H1 (cell line): ENCODE measurements around the gene PLXNA3. TPM values are rescaled to one million over a fixed set of nuclear protein-coding genes. Genes with fewer than 3 reads are reported as not detected.

Experiments used
- CTCF ChIA-PET: fragments of 300-600 bp; sonication (Branson Sonifier 250); formaldehyde crosslinking; loops from one replicate; lab custom pipeline; 2021; ENCODE audit not compliant: partially characterized antibody; lab: Charles Lee
- POLR2A ChIA-PET: fragments of 300-600 bp; sonication (Branson Sonifier 250); formaldehyde crosslinking; loops from one replicate; lab custom pipeline; 2021; ENCODE audit warnings: inconsistent platforms; ENCODE audit not compliant: partially characterized antibody; lab: Charles Lee
- DNase-seq, 2 experiments: peaks; one replicate each; pipeline versions ENCODE4 v3.0.0 to v3.0.0-alpha.2; 2010 to 2022; ENCODE audit warnings: low spot score in 2 of 2, low read depth in 1 of 2, mixed read lengths in 1 of 2
- FAIRE-seq: peaks from 2 replicates; lab custom pipeline; 2011; peaks lifted over from hg19 to GRCh38; lab: Jason Lieb, UNC
- H2AFZ ChIP-seq: 2 replicates; pipeline ENCODE4 v1.8.1; 2012; ENCODE audit warnings: low read length, inconsistent platforms
- H2AK5ac ChIP-seq: 2 replicates; pipeline ENCODE4 v1.6.1; 2013; ENCODE audit warnings: low read depth, low read length
- H2BK120ac ChIP-seq: replicated peaks from 2 replicates; pipeline ENCODE3; 2013; ENCODE audit warnings: low read depth, low read length, inconsistent platforms
- H2BK12ac ChIP-seq: 2 replicates; pipeline ENCODE4 v1.6.1; 2013; ENCODE audit warnings: low read depth, low read length
- H2BK15ac ChIP-seq: 2 replicates; pipeline ENCODE4 v1.6.1; 2013; ENCODE audit warnings: low read length
- H2BK20ac ChIP-seq: 2 replicates; pipeline ENCODE4 v1.6.1; 2013; ENCODE audit warnings: low read length
- H2BK5ac ChIP-seq: 2 replicates; pipeline ENCODE4 v1.6.1; 2013; ENCODE audit warnings: low read depth, low read length
- H3K14ac ChIP-seq: 2 replicates; pipeline ENCODE4 v1.6.1; 2013; ENCODE audit warnings: inconsistent platforms; ENCODE audit not compliant: insufficient read length
- H3K18ac ChIP-seq: 2 replicates; pipeline ENCODE4 v1.6.1; 2013; ENCODE audit warnings: low read length; ENCODE audit errors: extremely low read depth
- H3K23ac ChIP-seq: 2 replicates; pipeline ENCODE4 v1.6.1; 2013; ENCODE audit warnings: inconsistent platforms; ENCODE audit not compliant: insufficient read length
- H3K23me2 ChIP-seq: 2 replicates; pipeline ENCODE4 v1.6.1; 2013; ENCODE audit warnings: low read depth, low read length
- H3K27ac ChIP-seq: 2 replicates; pipeline ENCODE4 v1.6.1; 2011; ENCODE audit warnings: low read depth, low read length, inconsistent platforms
- H3K27me3 ChIP-seq, 4 experiments: replicated peaks in 1 of 4; 1 replicate in 1 of 4; 2 replicates in 3 of 4; pipeline versions ENCODE4 v1.6.1 to v1.8.1; 2011 to 2013; ENCODE audit warnings: low read length in 3 of 4, mild to moderate bottlenecking in 3 of 4, inconsistent platforms in 2 of 4, mixed read lengths in 2 of 4, moderate library complexity in 1 of 4; ENCODE audit not compliant: control insufficient read depth in 3 of 4, insufficient read depth in 3 of 4; ENCODE audit errors: extremely low read depth in 1 of 4
- H3K36me3 ChIP-seq, 4 experiments: 2 replicates each; pipeline versions ENCODE4 v1.6.1 to v1.8.1; 2011 to 2013; ENCODE audit warnings: mild to moderate bottlenecking in 4 of 4, low read length in 3 of 4, moderate library complexity in 2 of 4, control low read depth in 1 of 4, inconsistent platforms in 1 of 4; ENCODE audit not compliant: insufficient read depth in 4 of 4, control insufficient read depth in 2 of 4
- H3K4ac ChIP-seq: replicated peaks from 2 replicates; pipeline ENCODE3; 2013; ENCODE audit warnings: low read length, low read depth, mixed read lengths, inconsistent platforms; ENCODE audit not compliant: insufficient read length
- H3K4me1 ChIP-seq, 4 experiments: replicated peaks in 1 of 4; 1 replicate in 1 of 4; 2 replicates in 3 of 4; pipeline versions ENCODE4 v1.6.1 to v1.8.1; 2011 to 2013; ENCODE audit warnings: low read length in 3 of 4, inconsistent platforms in 2 of 4, mixed read lengths in 1 of 4; ENCODE audit not compliant: insufficient read depth in 4 of 4, control insufficient read depth in 3 of 4
- H3K4me2 ChIP-seq, 2 experiments: 2 replicates each; pipeline versions ENCODE4 v1.6.1 to v1.8.1; 2011 to 2013; ENCODE audit warnings: low read depth in 2 of 2, low read length in 2 of 2, control low read depth in 1 of 2, inconsistent platforms in 1 of 2, mild to moderate bottlenecking in 1 of 2; ENCODE audit not compliant: insufficient read depth in 1 of 2
- H3K4me3 ChIP-seq, 4 experiments: fragments of 200-600, 300-600 bp in 1 of 4; sonication (generic), shearing (Covaris generic), sonication (Bioruptor Twin) in 1 of 4; 2 replicates each; pipeline versions ENCODE4 v1.5.1 to v1.8.1; 2011 to 2016; ENCODE audit warnings: low read length in 4 of 4, low read depth in 3 of 4, control low read depth in 2 of 4, inconsistent platforms in 2 of 4, mild to moderate bottlenecking in 2 of 4, mixed read lengths in 1 of 4, moderate library complexity in 1 of 4; ENCODE audit not compliant: insufficient read depth in 2 of 4; ENCODE audit errors: extremely low read depth in 1 of 4
- H3K56ac ChIP-seq: replicated peaks from 2 replicates; pipeline ENCODE3; 2013; ENCODE audit warnings: low read depth, mild to moderate bottlenecking, mixed read lengths, low read length, inconsistent platforms; ENCODE audit not compliant: insufficient read length
- H3K79me1 ChIP-seq: 2 replicates; pipeline ENCODE4 v1.6.1; 2013; ENCODE audit warnings: low read depth, low read length, control low read depth
- H3K79me2 ChIP-seq, 2 experiments: 2 replicates each; pipeline versions ENCODE4 v1.6.1 to v1.8.1; 2012 to 2013; ENCODE audit warnings: low read length in 2 of 2, mild to moderate bottlenecking in 2 of 2, inconsistent platforms in 1 of 2; ENCODE audit not compliant: insufficient read depth in 2 of 2, control insufficient read depth in 1 of 2
- H3K9ac ChIP-seq, 4 experiments: replicated peaks in 1 of 4; 1 replicate in 1 of 4; 2 replicates in 3 of 4; pipeline versions ENCODE4 v1.6.1 to v1.8.1; 2011 to 2013; ENCODE audit warnings: low read depth in 3 of 4, low read length in 3 of 4, control low read depth in 2 of 4, mild to moderate bottlenecking in 2 of 4, moderate library complexity in 2 of 4, inconsistent platforms in 1 of 4; ENCODE audit errors: extremely low read depth in 1 of 4
- H3K9me3 ChIP-seq, 2 experiments: 2 replicates each; pipeline versions ENCODE4 v1.6.1 to v1.8.1; 2012 to 2013; ENCODE audit warnings: mild to moderate bottlenecking in 2 of 2, moderate library complexity in 2 of 2, control low read depth in 1 of 2, inconsistent platforms in 1 of 2, low read depth in 1 of 2, low read length in 1 of 2, mixed read lengths in 1 of 2; ENCODE audit not compliant: insufficient read depth in 2 of 2
- H4K20me1 ChIP-seq, 2 experiments: replicated peaks in 1 of 2; 2 replicates each; pipeline versions ENCODE3 to v1.8.1; 2011 to 2013; ENCODE audit warnings: inconsistent platforms in 2 of 2, low read length in 2 of 2, mild to moderate bottlenecking in 1 of 2; ENCODE audit not compliant: insufficient read depth in 2 of 2, control insufficient read depth in 1 of 2
- H4K5ac ChIP-seq: 2 replicates; pipeline ENCODE4 v1.6.1; 2013; ENCODE audit warnings: low read length, low read depth, mixed read lengths, inconsistent platforms; ENCODE audit not compliant: insufficient read length
- H4K8ac ChIP-seq: 2 replicates; pipeline ENCODE4 v1.8.0; 2013; ENCODE audit warnings: mild to moderate bottlenecking, moderate library complexity, low read length, inconsistent platforms; ENCODE audit not compliant: insufficient read depth; ENCODE audit errors: extremely low read depth
- H4K91ac ChIP-seq: replicated peaks from 2 replicates; pipeline ENCODE3; 2013; ENCODE audit warnings: low read length, mixed read lengths, inconsistent platforms; ENCODE audit not compliant: insufficient read length
- ASH2L ChIP-seq: fragments of 200-600, 300-600 bp; sonication (generic); IDR thresholded peaks from one replicate; pipeline ENCODE4 v1.7.1; 2017; ENCODE audit warnings: low read length
- BACH1 ChIP-seq: IDR thresholded peaks from 2 replicates; pipeline ENCODE4 v1.6.1; 2012; ENCODE audit warnings: low read length, improper control_type of control experiment
- EP300 ChIP-seq, 2 experiments: IDR thresholded peaks; 1 replicate in 1 of 2; 2 replicates in 1 of 2; pipeline ENCODE4 v1.6.1; 2011 to 2012; ENCODE audit warnings: low read depth in 2 of 2, low read length in 2 of 2, mild to moderate bottlenecking in 2 of 2, borderline replicate concordance in 1 of 2, inconsistent platforms in 1 of 2, moderate library complexity in 1 of 2
- GTF2F1 ChIP-seq: IDR thresholded peaks from 2 replicates; pipeline ENCODE4 v1.6.1; 2012; ENCODE audit warnings: low read depth, low read length, improper control_type of control experiment, borderline replicate concordance
- JUND ChIP-seq: IDR thresholded peaks from 2 replicates; pipeline ENCODE4 v1.6.1; 2011; ENCODE audit warnings: mild to moderate bottlenecking, improper control_type of control experiment, low read length
- PHF8 ChIP-seq: fragments of 200-600 bp; sonication (generic); conservative IDR thresholded peaks from 2 replicates; pipeline ENCODE4 v1.7.1; 2012; ENCODE audit warnings: low read depth, mild to moderate bottlenecking, inconsistent platforms, low read length, moderate library complexity
- POU5F1 ChIP-seq: IDR thresholded peaks from 2 replicates; pipeline ENCODE4 v1.6.1; 2011; ENCODE audit warnings: low read depth, mild to moderate bottlenecking, low read length, moderate library complexity
- SAP30 ChIP-seq: fragments of 300-600 bp; sonication (generic); IDR thresholded peaks from 2 replicates; pipeline ENCODE4 v1.7.1; 2012; ENCODE audit warnings: low read length, moderate library complexity, mild to moderate bottlenecking, inconsistent platforms; ENCODE audit not compliant: insufficient read depth, insufficient replicate concordance
- SP1 ChIP-seq: IDR thresholded peaks from 2 replicates; pipeline ENCODE4 v1.6.1; 2011; ENCODE audit warnings: low read depth, low read length
- SP2 ChIP-seq: IDR thresholded peaks from 2 replicates; pipeline ENCODE4 v1.6.1; 2012; ENCODE audit warnings: mild to moderate bottlenecking, low read length, inconsistent platforms
- ZNF274 ChIP-seq: IDR thresholded peaks from 2 replicates; pipeline ENCODE4 v1.7.0; 2012; ENCODE audit warnings: low read length, borderline replicate concordance; ENCODE audit errors: extremely low read depth
- WGBS, 2 experiments: shearing (Covaris generic) in 1 of 2; methylation state at CpG; one replicate each; pipeline versions ENCODE4 v1.1.6 to v1.1.7; 2013 to 2015; ENCODE audit warnings: low lambda C conversion rate in 2 of 2, mixed read lengths in 2 of 2, inconsistent platforms in 1 of 2, low coverage in 1 of 2, missing lambda C conversion rate in 1 of 2; ENCODE audit not compliant: insufficient replicate concordance in 2 of 2, insufficient coverage in 1 of 2, insufficient read length in 1 of 2; ENCODE audit errors: extremely low coverage in 1 of 2, missing lambda C conversion rate in 1 of 2; 5-methylcytosine and 5-hydroxymethylcytosine counted together
- polyA plus RNA-seq, 7 experiments: library from polyadenylated mRNA; depleted of rRNA in 3 of 7; stranded (reverse) in 5 of 7; unstranded in 2 of 7; fragments of >200 nt in 5 of 7; fragments of 200-250 nt in 2 of 7; gene quantifications; 1 replicate in 5 of 7; 2 replicates in 1 of 7; 4 replicates in 1 of 7; pipeline versions ENCODE4 v1.2.1 to v1.2.3, GENCODE V29; 2011 to 2013; ENCODE audit warnings: missing spikeins in 2 of 7, mixed read lengths in 2 of 7
- total RNA-seq: library from RNA; stranded (reverse); fragmentation: NEBNext Ultra II Directional; extraction: Animal tissue kit (Norgen Biotek cat#: 25700); gene quantifications from 2 replicates; pipeline ENCODE4 v1.2.1, GENCODE V29; 2021
- TF ChIP-seq, protein P1 (sequence below): IDR thresholded peaks from 2 replicates; pipeline ENCODE4 v1.6.1; 2012; ENCODE audit warnings: low read length, inconsistent platforms

Gene PLXNA3
- total and polyA plus RNA-seq, 2 of the 8 experiments (the other 6 are each of a cell fraction or from before 2014, with no cell fraction given), result 10.7 to 18.2 TPM

DNA sequence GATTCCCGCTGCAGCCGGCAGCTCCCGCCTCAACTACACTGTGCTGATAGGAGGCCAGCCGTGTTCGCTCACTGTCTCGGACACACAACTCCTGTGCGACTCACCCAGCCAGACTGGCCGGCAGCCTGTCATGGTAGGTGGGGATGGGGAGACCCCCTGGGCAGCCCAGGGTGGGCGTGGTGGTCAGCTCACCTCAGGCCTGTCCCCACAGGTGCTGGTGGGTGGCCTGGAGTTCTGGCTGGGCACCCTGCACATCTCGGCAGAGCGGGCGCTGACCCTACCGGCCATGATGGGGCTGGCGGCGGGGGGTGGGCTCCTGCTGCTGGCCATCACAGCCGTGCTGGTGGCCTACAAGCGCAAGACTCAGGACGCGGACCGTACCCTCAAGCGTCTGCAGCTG is 9.5 kb downstream of the PLXNA3 start:
- Histone ChIP-seq H4K5ac (no peak overlapping the region), H3K4ac (no peak overlapping the region), H2BK5ac (no peak overlapping the region), H3K9ac (no peak overlapping the region), H3K36me3 (peaks cover 0 to 37% (median 7%) of the 10 kb centered on the region in 4 experiments; a peak in 6 of 8 replicates), H3K4me1 (no peaks in the 10 kb centered on the region), H2BK15ac (no peak overlapping the region), H2AK5ac (no peak overlapping the region), H2BK120ac (no peak overlapping the region), H3K14ac (no peak overlapping the region), H3K27ac (no peak overlapping the region), H2AFZ (no peak overlapping the region), H2BK12ac (no peak overlapping the region), H2BK20ac (no peak overlapping the region), H3K23ac (no peak overlapping the region), H4K8ac (no peak overlapping the region), H4K20me1 (no peaks in the 10 kb centered on the region)
- CTCF ChIA-PET, result no interaction called here
- 100% methylated on average over 7 of the region's 21 CpGs; no CpG with 5 or more reads in 1 of the 2 experiments for WGBS, 2 experiments
- TF ChIP-seq, protein P1, sequence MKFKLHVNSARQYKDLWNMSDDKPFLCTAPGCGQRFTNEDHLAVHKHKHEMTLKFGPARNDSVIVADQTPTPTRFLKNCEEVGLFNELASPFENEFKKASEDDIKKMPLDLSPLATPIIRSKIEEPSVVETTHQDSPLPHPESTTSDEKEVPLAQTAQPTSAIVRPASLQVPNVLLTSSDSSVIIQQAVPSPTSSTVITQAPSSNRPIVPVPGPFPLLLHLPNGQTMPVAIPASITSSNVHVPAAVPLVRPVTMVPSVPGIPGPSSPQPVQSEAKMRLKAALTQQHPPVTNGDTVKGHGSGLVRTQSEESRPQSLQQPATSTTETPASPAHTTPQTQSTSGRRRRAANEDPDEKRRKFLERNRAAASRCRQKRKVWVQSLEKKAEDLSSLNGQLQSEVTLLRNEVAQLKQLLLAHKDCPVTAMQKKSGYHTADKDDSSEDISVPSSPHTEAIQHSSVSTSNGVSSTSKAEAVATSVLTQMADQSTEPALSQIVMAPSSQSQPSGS, result no peak
- TF ChIP-seq PHF8, result no peak
- TF ChIP-seq SP2, result no peak
- TF ChIP-seq JUND, result no peak
- TF ChIP-seq EP300 (IDR thresholded peaks at IDR 0.05; ENCODE audit: borderline replicate concordance in 1 of 2, low read depth in 2 of 2, low read length in 2 of 2), result no peak
- TF ChIP-seq SAP30, result no peak
- TF ChIP-seq ASH2L, result no peak
- TF ChIP-seq SP1, result no peak
- no peak for TF ChIP-seq POU5F1
- TF ChIP-seq BACH1, result no peak
- TF ChIP-seq GTF2F1, result no peak
- TF ChIP-seq ZNF274, result no peak
- TF ChIP-seq, all 59 proteins: peak for 0
- Histone ChIP-seq H3K4me2 (no peak overlapping the region), H4K91ac (no peak overlapping the region), H3K4me3 (no peak overlapping the region), H3K79me2 (no peaks in the 10 kb centered on the region), H3K56ac (no peak overlapping the region), H3K79me1 (no peaks in the 10 kb centered on the region), H3K27me3 (no peaks in the 10 kb centered on the region), H3K18ac (no peak overlapping the region), H3K23me2 (no peaks in the 10 kb centered on the region), H3K9me3 (no peaks in the 10 kb centered on the region)
- POLR2A ChIA-PET, result interaction anchor here (1.1 kb wide), 1 partner anchor 9 kb away, joined by 4 read pairs; the partner anchor contains the start of gene PLXNA3
- DNase-seq, result no peak
- no peak for FAIRE-seq
